NT2/D1 (cell line): ENCODE measurements around the gene CD2.

Source experiments
- SUZ12 ChIP-seq: IDR thresholded peaks from 2 replicates; pipeline ENCODE4 v1.6.1; 2011; ENCODE audit not compliant: insufficient read length, insufficient read depth; ENCODE audit errors: extremely low read depth
- YY1 ChIP-seq: IDR thresholded peaks from 2 replicates; pipeline ENCODE4 v1.6.1; 2011; ENCODE audit not compliant: insufficient read length, insufficient read depth
- ZNF274 ChIP-seq: IDR thresholded peaks from 2 replicates; pipeline ENCODE4 v1.6.1; 2011; ENCODE audit warnings: mild to moderate bottlenecking, low read depth, low read length

DNA sequence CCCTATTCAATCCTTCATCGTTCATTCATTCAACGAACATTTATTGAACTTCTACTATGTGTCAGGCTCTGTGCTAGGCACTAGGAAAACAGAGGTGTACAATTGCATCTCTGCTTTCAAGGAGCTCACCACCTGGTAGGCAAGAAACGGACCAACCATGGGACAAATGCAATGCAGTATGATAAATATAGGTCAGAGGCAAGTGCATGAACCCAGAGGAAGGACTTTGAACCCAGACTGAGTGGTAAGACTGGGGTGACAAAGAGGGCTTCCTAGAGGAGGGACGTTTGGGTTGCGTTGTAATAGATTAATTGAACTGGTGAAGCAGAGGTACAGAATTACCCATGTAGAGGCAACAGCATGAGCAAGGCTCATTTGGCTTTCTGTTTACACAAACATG, 16.4 kb downstream of the CD2 start:
- no peak for TF ChIP-seq YY1
- no peak for TF ChIP-seq SUZ12
- no peak for TF ChIP-seq ZNF274
